ENCODE results near the gene ZNF430. TPM values are rescaled to one million over a fixed set of nuclear protein-coding genes. Genes with fewer than 3 reads are reported as not detected.

ZNF430 gene
- total and polyA plus RNA-seq, 10 of the 15 experiments (the other 5 are each of a cell fraction or from before 2014, with no cell fraction given), result 4.6 to 19.0 (median 12.1) TPM

DNA sequence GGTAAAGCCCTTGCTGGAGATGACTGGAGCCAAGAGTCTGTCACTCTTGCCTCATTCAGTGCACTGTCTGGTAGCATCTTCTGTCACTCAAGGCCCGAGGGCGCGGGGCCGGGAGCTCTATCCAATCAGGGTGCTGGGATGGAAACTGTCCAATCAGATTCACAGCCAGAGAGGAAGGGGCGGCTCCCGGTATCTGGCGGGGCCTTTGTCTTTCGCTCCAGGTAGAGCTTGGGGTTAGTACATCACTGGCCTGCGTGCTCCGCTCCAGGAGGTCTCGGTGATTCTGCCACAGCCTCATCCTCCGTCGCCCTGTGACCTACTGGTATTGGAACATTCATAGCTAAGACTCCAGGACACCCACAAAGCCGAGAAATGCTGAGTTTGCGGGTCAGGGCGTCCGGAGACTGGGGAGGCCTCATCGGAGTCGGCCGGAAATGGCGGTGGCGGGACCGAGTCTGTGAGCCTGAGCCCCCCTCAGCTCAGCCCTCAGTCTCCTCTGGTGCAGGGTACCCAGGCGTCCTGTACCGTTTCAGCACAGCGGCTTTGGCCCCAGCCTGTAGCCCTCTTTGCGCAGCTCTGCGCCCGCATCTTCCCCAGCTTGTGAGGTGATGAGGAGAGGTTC lies 20.6 kb upstream of the ZNF430 start (continued):
- TF ChIP-seq, protein P1, sequence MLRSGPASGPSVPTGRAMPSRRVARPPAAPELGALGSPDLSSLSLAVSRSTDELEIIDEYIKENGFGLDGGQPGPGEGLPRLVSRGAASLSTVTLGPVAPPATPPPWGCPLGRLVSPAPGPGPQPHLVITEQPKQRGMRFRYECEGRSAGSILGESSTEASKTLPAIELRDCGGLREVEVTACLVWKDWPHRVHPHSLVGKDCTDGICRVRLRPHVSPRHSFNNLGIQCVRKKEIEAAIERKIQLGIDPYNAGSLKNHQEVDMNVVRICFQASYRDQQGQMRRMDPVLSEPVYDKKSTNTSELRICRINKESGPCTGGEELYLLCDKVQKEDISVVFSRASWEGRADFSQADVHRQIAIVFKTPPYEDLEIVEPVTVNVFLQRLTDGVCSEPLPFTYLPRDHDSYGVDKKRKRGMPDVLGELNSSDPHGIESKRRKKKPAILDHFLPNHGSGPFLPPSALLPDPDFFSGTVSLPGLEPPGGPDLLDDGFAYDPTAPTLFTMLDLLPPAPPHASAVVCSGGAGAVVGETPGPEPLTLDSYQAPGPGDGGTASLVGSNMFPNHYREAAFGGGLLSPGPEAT (IDR thresholded peaks at IDR 0.05; ENCODE audit: low read depth), result peak; percentile 31; the same call in 1 of the 2 replicates
- TF ChIP-seq, protein P2, sequence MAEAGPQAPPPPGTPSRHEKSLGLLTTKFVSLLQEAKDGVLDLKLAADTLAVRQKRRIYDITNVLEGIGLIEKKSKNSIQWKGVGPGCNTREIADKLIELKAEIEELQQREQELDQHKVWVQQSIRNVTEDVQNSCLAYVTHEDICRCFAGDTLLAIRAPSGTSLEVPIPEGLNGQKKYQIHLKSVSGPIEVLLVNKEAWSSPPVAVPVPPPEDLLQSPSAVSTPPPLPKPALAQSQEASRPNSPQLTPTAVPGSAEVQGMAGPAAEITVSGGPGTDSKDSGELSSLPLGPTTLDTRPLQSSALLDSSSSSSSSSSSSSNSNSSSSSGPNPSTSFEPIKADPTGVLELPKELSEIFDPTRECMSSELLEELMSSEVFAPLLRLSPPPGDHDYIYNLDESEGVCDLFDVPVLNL (IDR thresholded peaks at IDR 0.05; ENCODE audit: low read depth, low read length), result peak; percentile 90
- TF ChIP-seq, protein P3, sequence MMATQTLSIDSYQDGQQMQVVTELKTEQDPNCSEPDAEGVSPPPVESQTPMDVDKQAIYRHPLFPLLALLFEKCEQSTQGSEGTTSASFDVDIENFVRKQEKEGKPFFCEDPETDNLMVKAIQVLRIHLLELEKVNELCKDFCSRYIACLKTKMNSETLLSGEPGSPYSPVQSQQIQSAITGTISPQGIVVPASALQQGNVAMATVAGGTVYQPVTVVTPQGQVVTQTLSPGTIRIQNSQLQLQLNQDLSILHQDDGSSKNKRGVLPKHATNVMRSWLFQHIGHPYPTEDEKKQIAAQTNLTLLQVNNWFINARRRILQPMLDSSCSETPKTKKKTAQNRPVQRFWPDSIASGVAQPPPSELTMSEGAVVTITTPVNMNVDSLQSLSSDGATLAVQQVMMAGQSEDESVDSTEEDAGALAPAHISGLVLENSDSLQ (IDR thresholded peaks at IDR 0.05), result peak; percentile 99
- TF ChIP-seq CBFB (IDR thresholded peaks at IDR 0.05; ENCODE audit: low read depth) (no peak), DPF2 (IDR thresholded peaks at IDR 0.05) (peak; percentile 91), NR2C1 (IDR thresholded peaks at IDR 0.05) (no peak), CEBPB (IDR thresholded peaks at IDR 0.05; ENCODE audit: borderline replicate concordance in 1 of 2, low read depth in 2 of 2, low read length in 2 of 2) (no peak), RCOR1 (conservative IDR thresholded peaks at IDR 0.05; ENCODE audit: low read depth, low read length) (no peak), HDAC6 (IDR thresholded peaks at IDR 0.05; ENCODE audit: unreplicated experiment) (no peak), CHD2 (IDR thresholded peaks at IDR 0.05; ENCODE audit: borderline replicate concordance, low read depth, low read length) (peak; percentile 95), ZNF622 (IDR thresholded peaks at IDR 0.05) (no peak), IKZF2 (IDR thresholded peaks at IDR 0.05) (no peak), NFYA (IDR thresholded peaks at IDR 0.05; ENCODE audit: borderline replicate concordance, low read depth, low read length) (peak; percentile 94), TARDBP (IDR thresholded peaks at IDR 0.05; ENCODE audit: borderline replicate concordance) (no peak)
- TF ChIP-seq, protein P4, sequence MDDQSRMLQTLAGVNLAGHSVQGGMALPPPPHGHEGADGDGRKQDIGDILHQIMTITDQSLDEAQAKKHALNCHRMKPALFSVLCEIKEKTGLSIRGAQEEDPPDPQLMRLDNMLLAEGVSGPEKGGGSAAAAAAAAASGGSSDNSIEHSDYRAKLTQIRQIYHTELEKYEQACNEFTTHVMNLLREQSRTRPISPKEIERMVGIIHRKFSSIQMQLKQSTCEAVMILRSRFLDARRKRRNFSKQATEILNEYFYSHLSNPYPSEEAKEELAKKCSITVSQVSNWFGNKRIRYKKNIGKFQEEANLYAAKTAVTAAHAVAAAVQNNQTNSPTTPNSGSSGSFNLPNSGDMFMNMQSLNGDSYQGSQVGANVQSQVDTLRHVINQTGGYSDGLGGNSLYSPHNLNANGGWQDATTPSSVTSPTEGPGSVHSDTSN (IDR thresholded peaks at IDR 0.05; ENCODE audit: insufficient replicate concordance, low read depth, low read length), result peak; percentile 98
- TF ChIP-seq, protein P5, sequence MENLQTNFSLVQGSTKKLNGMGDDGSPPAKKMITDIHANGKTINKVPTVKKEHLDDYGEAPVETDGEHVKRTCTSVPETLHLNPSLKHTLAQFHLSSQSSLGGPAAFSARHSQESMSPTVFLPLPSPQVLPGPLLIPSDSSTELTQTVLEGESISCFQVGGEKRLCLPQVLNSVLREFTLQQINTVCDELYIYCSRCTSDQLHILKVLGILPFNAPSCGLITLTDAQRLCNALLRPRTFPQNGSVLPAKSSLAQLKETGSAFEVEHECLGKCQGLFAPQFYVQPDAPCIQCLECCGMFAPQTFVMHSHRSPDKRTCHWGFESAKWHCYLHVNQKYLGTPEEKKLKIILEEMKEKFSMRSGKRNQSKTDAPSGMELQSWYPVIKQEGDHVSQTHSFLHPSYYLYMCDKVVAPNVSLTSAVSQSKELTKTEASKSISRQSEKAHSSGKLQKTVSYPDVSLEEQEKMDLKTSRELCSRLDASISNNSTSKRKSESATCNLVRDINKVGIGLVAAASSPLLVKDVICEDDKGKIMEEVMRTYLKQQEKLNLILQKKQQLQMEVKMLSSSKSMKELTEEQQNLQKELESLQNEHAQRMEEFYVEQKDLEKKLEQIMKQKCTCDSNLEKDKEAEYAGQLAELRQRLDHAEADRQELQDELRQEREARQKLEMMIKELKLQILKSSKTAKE (IDR thresholded peaks at IDR 0.05; ENCODE audit: low read depth, poor library complexity, severe bottlenecking), result peak; percentile 62
- TF ChIP-seq, protein P6, sequence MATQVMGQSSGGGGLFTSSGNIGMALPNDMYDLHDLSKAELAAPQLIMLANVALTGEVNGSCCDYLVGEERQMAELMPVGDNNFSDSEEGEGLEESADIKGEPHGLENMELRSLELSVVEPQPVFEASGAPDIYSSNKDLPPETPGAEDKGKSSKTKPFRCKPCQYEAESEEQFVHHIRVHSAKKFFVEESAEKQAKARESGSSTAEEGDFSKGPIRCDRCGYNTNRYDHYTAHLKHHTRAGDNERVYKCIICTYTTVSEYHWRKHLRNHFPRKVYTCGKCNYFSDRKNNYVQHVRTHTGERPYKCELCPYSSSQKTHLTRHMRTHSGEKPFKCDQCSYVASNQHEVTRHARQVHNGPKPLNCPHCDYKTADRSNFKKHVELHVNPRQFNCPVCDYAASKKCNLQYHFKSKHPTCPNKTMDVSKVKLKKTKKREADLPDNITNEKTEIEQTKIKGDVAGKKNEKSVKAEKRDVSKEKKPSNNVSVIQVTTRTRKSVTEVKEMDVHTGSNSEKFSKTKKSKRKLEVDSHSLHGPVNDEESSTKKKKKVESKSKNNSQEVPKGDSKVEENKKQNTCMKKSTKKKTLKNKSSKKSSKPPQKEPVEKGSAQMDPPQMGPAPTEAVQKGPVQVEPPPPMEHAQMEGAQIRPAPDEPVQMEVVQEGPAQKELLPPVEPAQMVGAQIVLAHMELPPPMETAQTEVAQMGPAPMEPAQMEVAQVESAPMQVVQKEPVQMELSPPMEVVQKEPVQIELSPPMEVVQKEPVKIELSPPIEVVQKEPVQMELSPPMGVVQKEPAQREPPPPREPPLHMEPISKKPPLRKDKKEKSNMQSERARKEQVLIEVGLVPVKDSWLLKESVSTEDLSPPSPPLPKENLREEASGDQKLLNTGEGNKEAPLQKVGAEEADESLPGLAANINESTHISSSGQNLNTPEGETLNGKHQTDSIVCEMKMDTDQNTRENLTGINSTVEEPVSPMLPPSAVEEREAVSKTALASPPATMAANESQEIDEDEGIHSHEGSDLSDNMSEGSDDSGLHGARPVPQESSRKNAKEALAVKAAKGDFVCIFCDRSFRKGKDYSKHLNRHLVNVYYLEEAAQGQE (IDR thresholded peaks at IDR 0.05; ENCODE audit: low read depth, low read length), result no peak
